Right lobe of liver (tissue), 6 donors: ENCODE data around the gene PBX4. TPM values are rescaled to one million over a fixed set of nuclear protein-coding genes. Genes with fewer than 3 reads are reported as not detected.

Source experiments
- ATAC-seq, 4 donors: fragments of 200-7000 bp; cut with Tn5 transposase; one replicate each; pipeline ENCODE4 v1.9.1; 2020; ENCODE audit warnings: mild to moderate bottlenecking in 4 of 4, moderate library complexity in 4 of 4
- DNase-seq, 3 donors: peaks; one replicate each; pipeline ENCODE4 v3.0.0-alpha.2; 2020
- H3K27ac ChIP-seq, 3 donors: fragments of 200-600 bp; one replicate each; pipeline ENCODE4 v1.8.0; 2022
- H3K27me3 ChIP-seq, 2 donors: fragments of 200-600 bp; one replicate each; pipeline ENCODE4 v1.8.0; 2022
- H3K36me3 ChIP-seq, 4 donors: fragments of 200-600 bp; sonication (generic) in 1 of 4; one replicate each; pipeline versions ENCODE4 v1.5.1 to v1.8.0; 2017 to 2022; ENCODE audit warnings: control low read depth in 1 of 4
- H3K4me1 ChIP-seq, 4 donors: fragments of 200-600 bp; sonication (generic) in 1 of 4; one replicate each; pipeline versions ENCODE4 v1.5.1 to v1.8.0; 2017 to 2022; ENCODE audit warnings: control low read depth in 1 of 4
- H3K4me3 ChIP-seq, 3 donors: fragments of 200-600 bp; one replicate each; pipeline ENCODE4 v1.8.0; 2022
- H3K9me3 ChIP-seq, 4 donors: fragments of 200-600 bp; sonication (generic) in 1 of 4; one replicate each; pipeline versions ENCODE4 v1.5.1 to v1.8.0; 2017 to 2022; ENCODE audit warnings: control low read depth in 1 of 4
- POLR2A ChIP-seq: fragments of 450-650 bp; IDR thresholded peaks from one replicate; pipeline ENCODE4 v1.6.1; 2017; ENCODE audit warnings: antibody characterized with exemption, mild to moderate bottlenecking
- WGBS: methylation state at CpG from one replicate; pipeline ENCODE4 v1.1.6; 2018; ENCODE audit warnings: low coverage, low lambda C conversion rate; ENCODE audit not compliant: insufficient coverage; ENCODE audit errors: missing lambda C conversion rate; 5-methylcytosine and 5-hydroxymethylcytosine counted together
- intact Hi-C, 2 donors: fragments of 100-400 bp; cut with DNase I; formaldehyde crosslinking; loops; one replicate each; pipeline versions ENCODE4 v1.11.2 to v1.14.1; 2022
- total RNA-seq, 6 experiments: library from RNA; depleted of rRNA in 2 of 6; stranded (reverse); fragments of >200 nt in 2 of 6; fragmentation: NEBNext Ultra II Directional in 3 of 6; extraction: Animal tissue kit (Norgen Biotek cat#: 25700) in 3 of 6; gene quantifications; one replicate each; pipeline versions ENCODE4 v1.1.0 to v1.2.4, GENCODE V29; 2016 to 2023
- TF ChIP-seq, protein P1 (sequence below), 4 donors: fragments of 200-600 bp in 3 of 4; fragments of 450-650 bp in 1 of 4; IDR thresholded peaks; one replicate each; pipeline versions ENCODE4 v1.5.1 to v1.8.0; 2016 to 2022; ENCODE audit warnings: antibody characterized with exemption in 4 of 4, mild to moderate bottlenecking in 2 of 4
- donor health status: DM: no; HTN: yes; CAD: no.
- donor health status: DM: no; HTN: no; CAD: no.
- donor health status: DM: no; HTN: no; CAD: no.
- donor health status: DM: no; HTN: yes; CAD: no.
- donor health status: DM: no; HTN: yes; CAD: no.

PBX4 gene
- total RNA-seq, 6 experiments from 2014 or later = 0.87 TPM; not detected in 5

DNA sequence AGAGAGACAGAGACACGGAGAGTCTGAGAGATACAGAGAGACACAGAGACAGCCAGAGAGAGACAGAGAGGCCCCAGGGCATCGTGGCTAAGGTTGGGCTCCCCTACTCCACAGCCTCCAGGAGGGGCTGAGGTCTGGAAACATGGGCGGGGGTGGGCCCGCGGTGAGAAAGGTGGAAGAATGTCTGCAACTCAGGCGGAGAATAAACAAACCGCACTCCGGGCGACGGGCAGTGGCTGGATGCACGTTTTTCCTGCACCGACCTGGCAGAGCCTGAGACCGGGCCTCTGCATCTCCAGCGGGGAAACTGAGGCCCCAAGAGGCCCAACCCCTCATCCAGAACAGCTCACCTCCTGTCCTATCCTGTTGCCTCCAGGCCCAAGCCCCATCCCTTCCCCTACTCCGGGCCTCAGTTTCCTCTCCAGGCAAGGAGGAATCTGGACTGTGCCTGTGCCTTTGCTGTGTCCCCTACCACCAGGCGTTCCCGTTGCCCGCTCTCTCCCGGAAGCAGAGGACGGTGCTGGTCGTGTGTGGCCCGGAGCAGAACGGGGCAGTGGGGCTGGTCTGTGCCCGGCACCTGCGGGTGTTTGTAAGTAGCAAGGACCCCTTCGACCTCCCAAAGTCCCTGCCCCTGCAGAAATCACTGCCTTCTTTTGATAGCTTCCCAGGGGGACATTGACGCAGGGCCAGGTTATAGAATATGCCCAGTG lies 83.8 kb downstream of the PBX4 start:
- DNase-seq (peak in 1 of 3 donors; percentile 43), ATAC-seq (no peak)
- Histone ChIP-seq H3K4me1 (peaks cover 0 to 6% (median 0%) of the 10 kb centered on the region in 4 donors), H3K36me3 (no peaks in the 10 kb centered on the region), H3K27me3 (peaks cover 0 to 6% of the 10 kb centered on the region in 2 donors), H3K9me3 (no peaks in the 10 kb centered on the region), H3K27ac (no peak overlapping the region), H3K4me3 (no peak overlapping the region)
- TF ChIP-seq, protein P1, sequence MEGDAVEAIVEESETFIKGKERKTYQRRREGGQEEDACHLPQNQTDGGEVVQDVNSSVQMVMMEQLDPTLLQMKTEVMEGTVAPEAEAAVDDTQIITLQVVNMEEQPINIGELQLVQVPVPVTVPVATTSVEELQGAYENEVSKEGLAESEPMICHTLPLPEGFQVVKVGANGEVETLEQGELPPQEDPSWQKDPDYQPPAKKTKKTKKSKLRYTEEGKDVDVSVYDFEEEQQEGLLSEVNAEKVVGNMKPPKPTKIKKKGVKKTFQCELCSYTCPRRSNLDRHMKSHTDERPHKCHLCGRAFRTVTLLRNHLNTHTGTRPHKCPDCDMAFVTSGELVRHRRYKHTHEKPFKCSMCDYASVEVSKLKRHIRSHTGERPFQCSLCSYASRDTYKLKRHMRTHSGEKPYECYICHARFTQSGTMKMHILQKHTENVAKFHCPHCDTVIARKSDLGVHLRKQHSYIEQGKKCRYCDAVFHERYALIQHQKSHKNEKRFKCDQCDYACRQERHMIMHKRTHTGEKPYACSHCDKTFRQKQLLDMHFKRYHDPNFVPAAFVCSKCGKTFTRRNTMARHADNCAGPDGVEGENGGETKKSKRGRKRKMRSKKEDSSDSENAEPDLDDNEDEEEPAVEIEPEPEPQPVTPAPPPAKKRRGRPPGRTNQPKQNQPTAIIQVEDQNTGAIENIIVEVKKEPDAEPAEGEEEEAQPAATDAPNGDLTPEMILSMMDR (IDR thresholded peaks at IDR 0.05) = no peak
- TF ChIP-seq POLR2A = no peak
- intact Hi-C loops = loop anchor here (5.0 kb wide), 2 partner anchors 113 to 428 kb away; no protein-coding TSS in a partner anchor
- 46% methylated on average over 6 of the region's 27 CpGs for WGBS

DNA sequence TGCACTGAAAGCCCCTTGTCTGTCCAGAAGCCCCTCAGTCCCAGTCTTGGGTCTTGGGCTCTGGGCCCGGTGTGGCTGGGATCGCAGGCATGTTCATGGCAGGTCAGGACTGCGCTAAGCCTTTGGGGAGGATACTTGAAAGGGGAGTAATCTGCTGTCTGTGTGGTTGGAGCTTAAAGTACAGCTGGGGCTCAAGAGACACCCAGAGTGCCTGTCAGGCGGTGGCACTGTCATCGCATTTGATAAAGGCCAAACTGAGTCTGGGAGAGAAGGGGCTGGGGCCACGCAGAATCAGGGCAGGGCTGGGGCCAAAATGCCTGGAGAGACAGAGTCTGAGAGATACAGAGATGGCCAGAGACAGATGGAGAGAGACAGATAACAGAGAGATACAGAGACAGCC lies 84.6 kb downstream of the PBX4 start:
- peaks cover 0 to 6% of the 10 kb centered on the region in 2 donors for H3K27me3 ChIP-seq
- intact Hi-C loops = loop anchor here (5.0 kb wide), 1 partner anchor 113 kb away; no protein-coding TSS in a partner anchor
- no peaks in the 10 kb centered on the region for H3K36me3 ChIP-seq
- no peaks in the 10 kb centered on the region for H3K9me3 ChIP-seq
- TF ChIP-seq, protein P1 (IDR thresholded peaks at IDR 0.05) = no peak
- TF ChIP-seq POLR2A = no peak
- ATAC-seq (no peak), DNase-seq (no peak)
- H3K4me3 ChIP-seq = no peak overlapping the region
- H3K27ac ChIP-seq = no peak overlapping the region
- peaks cover 0 to 6% (median 0%) of the 10 kb centered on the region in 4 donors for H3K4me1 ChIP-seq
- 88% methylated on average over 6 of the region's 6 CpGs for WGBS

DNA sequence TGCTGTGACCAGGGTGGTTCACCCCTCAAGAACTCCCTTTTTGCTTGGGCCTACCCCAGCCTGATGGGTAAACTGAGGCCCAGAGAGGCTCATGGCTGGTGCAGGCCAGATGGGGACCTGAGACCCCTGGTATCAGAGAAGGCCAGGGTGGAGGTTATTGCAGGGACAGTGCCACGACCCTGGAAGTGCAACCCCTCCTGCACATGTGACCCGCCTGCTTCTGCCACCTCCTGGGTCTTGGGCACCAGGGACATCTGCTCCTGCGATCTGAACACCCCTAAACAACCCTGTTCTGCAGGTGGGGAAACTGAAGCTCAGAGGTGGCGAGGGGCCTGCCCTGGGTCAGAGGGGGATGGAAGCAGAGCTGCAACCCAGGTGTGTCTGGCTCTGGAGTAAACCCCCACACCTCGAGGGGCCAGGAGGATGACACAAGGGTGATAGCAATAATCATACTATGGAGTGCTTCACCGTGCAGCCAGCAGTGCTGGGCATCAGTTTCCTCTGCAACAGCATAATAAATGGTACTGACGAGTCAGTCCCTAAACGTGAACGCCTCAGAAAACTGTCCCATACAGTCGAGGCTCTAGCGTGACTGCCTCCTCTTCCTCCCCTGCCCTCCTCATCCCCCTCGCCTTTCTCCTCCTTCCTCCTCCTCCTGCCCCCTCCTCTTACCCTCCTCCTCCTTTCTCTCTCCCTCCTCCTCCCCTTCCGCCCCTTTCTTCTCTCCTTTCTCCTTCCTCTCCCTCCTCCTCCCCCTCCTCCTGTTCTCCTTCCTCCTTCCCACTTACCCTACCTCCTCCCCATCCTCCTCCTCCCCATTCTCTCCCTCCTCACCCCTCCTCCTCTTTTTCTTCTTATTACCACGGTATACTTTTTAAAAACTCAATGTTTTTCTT lies 85.4 kb downstream of the PBX4 start:
- ATAC-seq = no peak
- TF ChIP-seq, protein P1 (IDR thresholded peaks at IDR 0.05) = no peak
- no peak for TF ChIP-seq POLR2A
- H3K4me1 ChIP-seq = peaks cover 0 to 4% (median 0%) of the 10 kb centered on the region in 4 donors
- no peaks in the 10 kb centered on the region for H3K9me3 ChIP-seq
- intact Hi-C loops = loop anchor here (5.0 kb wide), 1 partner anchor 114 kb away; no protein-coding TSS in a partner anchor
- no peak overlapping the region for H3K27ac ChIP-seq
- no peak overlapping the region for H3K4me3 ChIP-seq
- WGBS = 68% methylated on average over 9 of the region's 14 CpGs
- peak in 1 of 3 donors; percentile 44 for DNase-seq
- H3K27me3 ChIP-seq = no peaks in the 10 kb centered on the region
- peaks cover 0 to under 1% (median 0%) of the 10 kb centered on the region in 4 donors for H3K36me3 ChIP-seq

DNA sequence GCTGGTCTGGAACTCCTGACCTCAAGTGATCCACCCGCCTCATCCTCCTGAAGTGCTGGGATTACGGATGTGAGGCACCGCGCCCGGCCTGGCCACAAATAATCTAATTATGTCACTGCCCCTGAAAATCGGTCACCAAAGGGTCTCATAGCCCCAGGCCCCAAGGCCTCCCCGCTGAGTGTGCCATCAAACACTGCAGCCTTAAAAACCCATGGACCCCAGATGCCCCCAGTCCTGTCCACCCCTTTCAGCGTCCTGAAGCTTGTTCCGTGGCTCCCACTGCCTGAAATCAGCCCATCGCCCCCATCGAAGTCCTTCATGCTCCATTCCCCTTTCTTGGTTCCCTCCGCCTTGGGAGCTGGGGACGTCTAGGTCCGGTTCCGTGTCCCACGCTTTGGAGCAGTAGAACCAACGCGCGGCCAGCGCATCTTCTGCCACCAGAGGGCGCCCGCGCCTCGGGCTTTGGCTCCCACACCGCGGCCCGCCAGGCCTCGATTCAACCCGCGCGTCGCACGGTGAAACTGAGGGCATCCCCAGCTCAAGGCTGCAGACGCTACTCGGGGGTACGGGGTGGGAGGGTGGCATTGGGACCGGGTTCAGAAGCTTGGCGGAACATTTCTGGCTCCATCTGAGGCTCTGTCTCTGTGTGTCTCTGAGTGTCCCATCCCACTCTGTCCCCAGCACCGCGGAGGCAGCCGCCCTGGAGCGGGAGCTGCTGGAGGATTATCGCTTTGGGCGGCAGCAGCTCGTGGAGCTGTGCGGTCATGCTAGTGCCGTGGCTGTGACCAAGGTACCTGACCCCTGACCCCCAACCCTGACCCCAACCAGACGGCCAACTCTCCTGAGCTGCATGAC lies 86.3 kb downstream of the PBX4 start:
- intact Hi-C loops = loop anchor here (5.0 kb wide), 1 partner anchor 115 kb away; no protein-coding TSS in a partner anchor
- ATAC-seq (peak; percentile 74 to 91 (median 82)), DNase-seq (peak; percentile 81 to 87 (median 82))
- H3K9me3 ChIP-seq = no peaks in the 10 kb centered on the region
- no peak overlapping the region for H3K4me3 ChIP-seq
- H3K36me3 ChIP-seq = peaks cover 0 to 5% (median 2%) of the 10 kb centered on the region in 4 donors
- TF ChIP-seq, protein P1 (IDR thresholded peaks at IDR 0.05) = peak; percentile 88 to 94 (median 92)
- TF ChIP-seq POLR2A = no peak
- peaks cover 0 to 3% (median 0%) of the 10 kb centered on the region in 4 donors for H3K4me1 ChIP-seq
- H3K27ac ChIP-seq = no peak overlapping the region
- WGBS = 7% methylated on average over 16 of the region's 48 CpGs
- no peaks in the 10 kb centered on the region for H3K27me3 ChIP-seq
